K562 (cell line): ENCODE measurements around the gene ZNF335. TPM values are rescaled to one million over a fixed set of nuclear protein-coding genes. Genes with fewer than 3 reads are reported as not detected.

Experiments used
- ATF6 ChIP-seq: sonication (generic); formaldehyde crosslinking; IDR thresholded peaks from 2 replicates; pipeline ENCODE4 v1.4.0; 2020; ENCODE audit warnings: mild to moderate bottlenecking, missing genetic modification reagents
- HCFC1 ChIP-seq: IDR thresholded peaks from 2 replicates; pipeline ENCODE4 v1.6.1; 2012; ENCODE audit warnings: low read depth, low read length, improper control_type of control experiment
- HDAC2 ChIP-seq: fragments of 450-650 bp; IDR thresholded peaks from 2 replicates; pipeline ENCODE4 v1.6.1; 2016; ENCODE audit warnings: mild to moderate bottlenecking
- HOXB6 ChIP-seq: fragments of 250-450 bp; sonication (Bioruptor Pico); IDR thresholded peaks from 2 replicates; pipeline ENCODE4 v1.5.1; 2022; ENCODE audit warnings: mild to moderate bottlenecking, borderline replicate concordance
- MEIS2 ChIP-seq: fragments of 450-650 bp; IDR thresholded peaks from 2 replicates; pipeline ENCODE4 v1.6.1; 2014; ENCODE audit warnings: mild to moderate bottlenecking; ENCODE audit not compliant: partially characterized antibody
- PHF20 ChIP-seq: fragments of 450-650 bp; IDR thresholded peaks from 2 replicates; pipeline ENCODE4 v1.6.1; 2018; ENCODE audit not compliant: partially characterized antibody
- RAD51 ChIP-seq: fragments of 450-650 bp; IDR thresholded peaks from 2 replicates; pipeline ENCODE4 v1.7.1; 2016; ENCODE audit warnings: low read depth, mild to moderate bottlenecking, borderline replicate concordance
- RFX1 ChIP-seq: fragments of 450-650 bp; IDR thresholded peaks from 2 replicates; pipeline ENCODE4 v1.6.1; 2016; ENCODE audit warnings: mild to moderate bottlenecking, moderate library complexity
- SIX5 ChIP-seq, 2 experiments: IDR thresholded peaks; 2 replicates each; pipeline ENCODE4 v1.6.1; 2011; ENCODE audit warnings: low read length in 2 of 2, borderline replicate concordance in 1 of 2, low read depth in 1 of 2, mild to moderate bottlenecking in 1 of 2, moderate library complexity in 1 of 2; ENCODE audit not compliant: insufficient read depth in 1 of 2
- SREBF2 ChIP-seq: sonication (generic); formaldehyde crosslinking; IDR thresholded peaks from 2 replicates; pipeline ENCODE4 v1.4.0; 2020; ENCODE audit warnings: mild to moderate bottlenecking, missing genetic modification reagents
- THAP7 ChIP-seq: fragments of 250-450 bp; sonication (Bioruptor Pico); IDR thresholded peaks from 2 replicates; pipeline ENCODE4 v1.5.0; 2021
- THRA ChIP-seq: fragments of 450-650 bp; IDR thresholded peaks from 2 replicates; pipeline ENCODE4 v1.6.1; 2017; ENCODE audit warnings: mild to moderate bottlenecking, moderate library complexity
- USF2 ChIP-seq: sonication (generic); formaldehyde crosslinking; IDR thresholded peaks from 2 replicates; pipeline ENCODE4 v1.5.0; 2020; ENCODE audit warnings: missing genetic modification reagents
- ZBTB34 ChIP-seq: fragments of 250-450 bp; sonication (Bioruptor Pico); IDR thresholded peaks from 2 replicates; pipeline ENCODE4 v1.8.0; 2021; ENCODE audit warnings: mild to moderate bottlenecking, moderate library complexity
- ZFPM2 ChIP-seq: fragments of 250-450 bp; sonication (Bioruptor Pico); IDR thresholded peaks from 2 replicates; pipeline ENCODE4 v1.5.1; 2022; ENCODE audit warnings: mild to moderate bottlenecking
- ZNF740 ChIP-seq, 3 experiments: fragments of 200-800 bp in 1 of 3; sonication (Bioruptor generic) in 1 of 3; sonication (generic) in 1 of 3; formaldehyde crosslinking in 1 of 3; IDR thresholded peaks; 2 replicates each; pipeline versions ENCODE4 v1.6.1 to v1.8.0; 2016 to 2022; ENCODE audit warnings: mild to moderate bottlenecking in 2 of 3, missing compliant biosample characterization in 2 of 3, missing genetic modification characterization in 2 of 3, missing genetic modification reagents in 1 of 3
- polyA plus RNA-seq, 8 experiments: library from polyadenylated mRNA; depleted of rRNA in 4 of 8; stranded (reverse) in 5 of 8; unstranded in 3 of 8; fragments of >200 nt; fragmentation: Nextera tagmentation in 2 of 8; fragmentation: Illumina TruSeq in 1 of 8; extraction: Ambion mirVana in 2 of 8; extraction: Trizol in 1 of 8; gene quantifications; 2 replicates each; pipeline versions ENCODE4 v1.2.1 to v1.2.3, GENCODE V29; 2011 to 2014; ENCODE audit warnings: inconsistent platforms in 1 of 8, missing spikeins in 1 of 8
- total RNA-seq, 7 experiments: library from RNA; depleted of rRNA in 6 of 7; stranded (reverse); fragments of >200 nt in 6 of 7; fragmentation: Illumina TruSeq in 2 of 7; extraction: Trizol in 2 of 7; gene quantifications; 2 replicates each; pipeline versions ENCODE4 v1.2.1 to v1.2.3, GENCODE V29; 2011 to 2021; ENCODE audit warnings: low replicate concordance in 1 of 7

Gene ZNF335
- total and polyA plus RNA-seq, 9 of the 15 experiments (the other 6 are each of a cell fraction or from before 2014, with no cell fraction given): 0.39 to 16.0 (median 7.6) TPM

GRCh38 chr20:45911486-45912343 is 60.3 kb downstream of the ZNF335 start, which contains the start of gene PLTP (continued):
- no peak for TF ChIP-seq THAP7 (CRISPR knock-in tag)
- TF ChIP-seq ZBTB34: no peak
- no peak for TF ChIP-seq HCFC1
- no peak for TF ChIP-seq ATF6
- peak; percentile 58 for TF ChIP-seq USF2 (CRISPR knock-in tag)
- TF ChIP-seq ZFPM2 (CRISPR knock-in tag): no peak
- no peak for TF ChIP-seq PHF20
- TF ChIP-seq HOXB6 (CRISPR knock-in tag): no peak
- TF ChIP-seq THRA: no peak
- no peak for TF ChIP-seq MEIS2
- TF ChIP-seq RFX1: peak; percentile 91
- 0 out of 2 replicates have a peak, but pooled peaks have one; percentile 28 for TF ChIP-seq ZNF740 (CRISPR knock-in tag; IDR thresholded peaks at IDR 0.05)
- TF ChIP-seq ZNF740 (tag; IDR thresholded peaks at IDR 0.05): no peak
- TF ChIP-seq RAD51: peak; percentile 56; the same call in 1 of the 2 replicates
- TF ChIP-seq SREBF2 (CRISPR knock-in tag): 0 out of 2 replicates have a peak, but pooled peaks have one; percentile 2
- TF ChIP-seq HDAC2: no peak
- no peak for TF ChIP-seq SIX5 (IDR thresholded peaks at IDR 0.05; ENCODE audit: borderline replicate concordance in 1 of 2, insufficient read depth in 1 of 2, low read depth in 1 of 2, low read length in 2 of 2)
